GM23248 (cell line): ENCODE data around the gene ZGPAT. TPM values are rescaled to one million over a fixed set of nuclear protein-coding genes. Genes with fewer than 3 reads are reported as not detected.

Source experiments
- DNase-seq: peaks from one replicate; pipeline ENCODE4 v3.0.0-alpha.2; 2015
- H2AFZ ChIP-seq: fragments of 200-600 bp; sonication (generic); 2 replicates; pipeline ENCODE4 v1.6.1; 2016; ENCODE audit warnings: antibody characterized with exemption
- H3F3A ChIP-seq: fragments of 200-600 bp; sonication (generic); 2 replicates; pipeline ENCODE4 v1.6.1; 2016; ENCODE audit warnings: mild to moderate bottlenecking, antibody characterized with exemption, mixed run types; ENCODE audit not compliant: insufficient read depth
- H3K27ac ChIP-seq: fragments of 200-600 bp; sonication (generic); 2 replicates; pipeline ENCODE4 v1.5.1; 2016; ENCODE audit warnings: mild to moderate bottlenecking
- H3K27me3 ChIP-seq: fragments of 200-600 bp; sonication (generic); replicated peaks from 2 replicates; pipeline ENCODE4 v1.6.1; 2016; ENCODE audit warnings: mild to moderate bottlenecking; ENCODE audit not compliant: insufficient read depth
- H3K36me3 ChIP-seq: fragments of 200-600 bp; sonication (generic); 2 replicates; pipeline ENCODE4 v1.6.1; 2016; ENCODE audit warnings: low read depth, mild to moderate bottlenecking
- H3K4me1 ChIP-seq: fragments of 200-600 bp; sonication (generic); 2 replicates; pipeline ENCODE4 v1.6.1; 2016; ENCODE audit warnings: mild to moderate bottlenecking; ENCODE audit not compliant: insufficient read depth
- H3K4me2 ChIP-seq: fragments of 200-600 bp; sonication (generic); one replicate; pipeline ENCODE4 v1.6.1; 2016; ENCODE audit warnings: mild to moderate bottlenecking; ENCODE audit not compliant: unreplicated experiment
- H3K4me3 ChIP-seq: fragments of 200-600 bp; sonication (generic); 2 replicates; pipeline ENCODE4 v1.5.1; 2016; ENCODE audit warnings: mild to moderate bottlenecking
- H3K79me2 ChIP-seq: fragments of 200-600 bp; sonication (generic); 2 replicates; pipeline ENCODE4 v1.6.1; 2016; ENCODE audit warnings: mild to moderate bottlenecking; ENCODE audit not compliant: insufficient read depth
- H3K9ac ChIP-seq: fragments of 200-600 bp; sonication (generic); 2 replicates; pipeline ENCODE4 v1.6.1; 2016; ENCODE audit warnings: mild to moderate bottlenecking
- H3K9me2 ChIP-seq: fragments of 200-600 bp; sonication (generic); 2 replicates; pipeline ENCODE4 v1.6.1; 2016; ENCODE audit warnings: mixed run types, mild to moderate bottlenecking, moderate library complexity; ENCODE audit not compliant: insufficient read depth
- H3K9me3 ChIP-seq: fragments of 200-600 bp; sonication (generic); one replicate; pipeline ENCODE4 v1.6.1; 2017; ENCODE audit warnings: low read depth
- H4K20me1 ChIP-seq: fragments of 200-600 bp; sonication (generic); 2 replicates; pipeline ENCODE4 v1.6.0; 2016; ENCODE audit not compliant: insufficient read depth
- EZH2 ChIP-seq: fragments of 200-600 bp; sonication (generic); IDR thresholded peaks from 2 replicates; pipeline ENCODE4 v1.6.1; 2018; ENCODE audit warnings: antibody characterized with exemption, mild to moderate bottlenecking; ENCODE audit not compliant: insufficient read depth, poor library complexity, severe bottlenecking
- EZH2phosphoT487 ChIP-seq: fragments of 200-600 bp; sonication (generic); IDR thresholded peaks from 2 replicates; pipeline ENCODE4 v1.6.1; 2018; ENCODE audit warnings: antibody characterized with exemption, moderate library complexity, mild to moderate bottlenecking, low read depth; ENCODE audit not compliant: insufficient read depth
- WGBS, 2 experiments: methylation state at CpG; one replicate each; pipeline ENCODE4 v1.1.6; 2015 to 2017; ENCODE audit warnings: low lambda C conversion rate in 2 of 2, low coverage in 1 of 2; ENCODE audit errors: missing lambda C conversion rate in 2 of 2; 5-methylcytosine and 5-hydroxymethylcytosine counted together
- in situ Hi-C: fragments of 300-500 bp; cut with MboI; formaldehyde crosslinking; loops from 2 replicates; pipeline ENCODE4 v1.15.0; 2020
- polyA plus RNA-seq: library from polyadenylated mRNA; unstranded; fragments of >200 nt; fragmentation: Nextera tagmentation; extraction: Ambion mirVana; gene quantifications from 2 replicates; pipeline ENCODE4 v1.2.1, GENCODE V29; 2016
- total RNA-seq: library from RNA; depleted of rRNA; stranded (reverse); fragments of >200 nt; shearing (Covaris generic); gene quantifications from 2 replicates; pipeline ENCODE4 v1.2.3, GENCODE V29; 2014

ZGPAT gene
- total and polyA plus RNA-seq, 2 experiments from 2014 or later: 22.7 to 28.5 TPM

- no peak for DNase-seq
- TF ChIP-seq EZH2phosphoT487 (no peak), EZH2 (no peak)
- H4K20me1 ChIP-seq: no peaks in the 10 kb centered on the region
- H3K27me3 ChIP-seq: no peaks in the 10 kb centered on the region
- no peaks in the 10 kb centered on the region for H3K9me3 ChIP-seq
- no peak overlapping the region for H3K4me2 ChIP-seq
- peak overlapping the region; percentile 86; the same call in 1 of the 2 replicates for H3K9ac ChIP-seq
- no peak overlapping the region for H3K27ac ChIP-seq
- no peak overlapping the region for H3K4me3 ChIP-seq
- H3K4me1 ChIP-seq: peaks cover 20% of the 10 kb centered on the region
- no peaks in the 10 kb centered on the region for H3F3A ChIP-seq
- 0 out of 2 replicates have a peak, but pooled peaks cover 3% of the 10 kb centered on the region for H3K36me3 ChIP-seq
- in situ Hi-C loops: no loop called here
- no peaks in the 10 kb centered on the region for H3K9me2 ChIP-seq
- 72% methylated on average over 6 of the region's 6 CpGs for WGBS, 2 experiments
- no peak overlapping the region for H2AFZ ChIP-seq
- peaks cover 64% of the 10 kb centered on the region for H3K79me2 ChIP-seq
Measured at GRCh38 chr20:63704749-63705117, 3.1 kb upstream of the ZGPAT start.

GRCh38 chr20:63705232-63706026 lies 2.4 kb upstream of the ZGPAT start:
- no peaks in the 10 kb centered on the region for H3F3A ChIP-seq
- peak overlapping the region; percentile 86 for H3K9ac ChIP-seq
- WGBS, 2 experiments: 89% methylated on average over 8 of the region's 8 CpGs
- H3K4me1 ChIP-seq: peaks cover 17% of the 10 kb centered on the region; the same call in 1 of the 2 replicates
- no peak for TF ChIP-seq EZH2phosphoT487
- TF ChIP-seq EZH2: no peak
- no peaks in the 10 kb centered on the region for H4K20me1 ChIP-seq
- peaks cover 64% of the 10 kb centered on the region for H3K79me2 ChIP-seq
- H3K4me3 ChIP-seq: no peak overlapping the region
- no peak for DNase-seq
- no peak overlapping the region for H2AFZ ChIP-seq
- in situ Hi-C loops: no loop called here
- peak overlapping the region; percentile 87 for H3K4me2 ChIP-seq
- H3K36me3 ChIP-seq: peaks cover 6% of the 10 kb centered on the region; the same call in 1 of the 2 replicates
- H3K27me3 ChIP-seq: no peaks in the 10 kb centered on the region
- H3K27ac ChIP-seq: no peak overlapping the region
- H3K9me2 ChIP-seq: no peaks in the 10 kb centered on the region
- no peaks in the 10 kb centered on the region for H3K9me3 ChIP-seq

- TF ChIP-seq EZH2phosphoT487: no peak
- no peak for TF ChIP-seq EZH2
- no peaks in the 10 kb centered on the region for H3K9me2 ChIP-seq
- H3K79me2 ChIP-seq: peaks cover 71% of the 10 kb centered on the region
- 66 to 68% methylated on average over 12 of the region's 12 CpGs for WGBS, 2 experiments
- H3K4me1 ChIP-seq: peaks cover 17% of the 10 kb centered on the region; the same call in 1 of the 2 replicates
- H3K4me2 ChIP-seq: peak overlapping the region; percentile 87
- H4K20me1 ChIP-seq: no peaks in the 10 kb centered on the region
- H2AFZ ChIP-seq: no peak overlapping the region
- no peaks in the 10 kb centered on the region for H3K9me3 ChIP-seq
- H3F3A ChIP-seq: no peaks in the 10 kb centered on the region
- in situ Hi-C loops: no loop called here
- H3K27ac ChIP-seq: peak overlapping the region; percentile 65
- peaks cover 11% of the 10 kb centered on the region; the same call in 1 of the 2 replicates for H3K36me3 ChIP-seq
- DNase-seq: no peak
- H3K9ac ChIP-seq: peak overlapping the region; percentile 86
- no peaks in the 10 kb centered on the region for H3K27me3 ChIP-seq
- peak overlapping the region; percentile 80 for H3K4me3 ChIP-seq
Measured at GRCh38 chr20:63706027-63706695, 1.7 kb upstream of the ZGPAT start.

GRCh38 chr20:63706852-63707557 lies 834 bp upstream of the ZGPAT start:
- 5 to 10% methylated on average over 33 to 55 of the region's 56 CpGs for WGBS, 2 experiments
- Histone ChIP-seq H3K9ac (peak overlapping the region; percentile 86), H3K79me2 (peaks cover 79% of the 10 kb centered on the region), H2AFZ (peak overlapping the region; percentile 35; the same call in 1 of the 2 replicates), H3K36me3 (peaks cover 19% of the 10 kb centered on the region), H3K4me2 (peak overlapping the region; percentile 87), H3K4me1 (peaks cover 17% of the 10 kb centered on the region; the same call in 1 of the 2 replicates), H3K9me3 (no peaks in the 10 kb centered on the region), H3K9me2 (no peaks in the 10 kb centered on the region), H3K4me3 (peak overlapping the region; percentile 80), H4K20me1 (no peaks in the 10 kb centered on the region), H3F3A (no peaks in the 10 kb centered on the region), H3K27ac (peak overlapping the region; percentile 65), H3K27me3 (no peaks in the 10 kb centered on the region)
- in situ Hi-C loops: no loop called here
- peak; percentile 80 for DNase-seq
- TF ChIP-seq EZH2 (no peak), EZH2phosphoT487 (no peak)
